Omental fat pad (tissue), 4 donors: ENCODE results near the gene CD9. TPM values are rescaled to one million over a fixed set of nuclear protein-coding genes. Genes with fewer than 3 reads are reported as not detected.
A peak's percentile ranks its signal among the peaks of the same experiment; 100 is the strongest.

Source experiments
- ATAC-seq: fragments of 150-250 bp; one replicate; pipeline ENCODE4 v1.9.1; 2016; ENCODE audit warnings: mild to moderate bottlenecking, moderate library complexity; ENCODE audit not compliant: low FRiP score
- DNase-seq: peaks from one replicate; pipeline ENCODE4 v3.0.0-alpha.2; 2019; ENCODE audit warnings: low spot score
- total RNA-seq, 4 donors: library from RNA; depleted of rRNA; stranded (reverse); fragments of >200 nt; gene quantifications; one replicate each; pipeline ENCODE4 v1.1.0, GENCODE V29; 2016
- TF ChIP-seq, protein P1 (sequence below), 3 donors: fragments of 450-650 bp; IDR thresholded peaks; one replicate each; pipeline ENCODE4 v1.5.1; 2016 to 2017; ENCODE audit warnings: antibody characterized with exemption in 3 of 3, mild to moderate bottlenecking in 3 of 3, moderate library complexity in 2 of 3

Gene CD9
- total RNA-seq, 4 donors from 2014 or later = 68.3 to 181 (median 119) TPM

GRCh38 chr12:6278439-6279255, 78.4 kb downstream of the CD9 start:
- TF ChIP-seq, protein P1, sequence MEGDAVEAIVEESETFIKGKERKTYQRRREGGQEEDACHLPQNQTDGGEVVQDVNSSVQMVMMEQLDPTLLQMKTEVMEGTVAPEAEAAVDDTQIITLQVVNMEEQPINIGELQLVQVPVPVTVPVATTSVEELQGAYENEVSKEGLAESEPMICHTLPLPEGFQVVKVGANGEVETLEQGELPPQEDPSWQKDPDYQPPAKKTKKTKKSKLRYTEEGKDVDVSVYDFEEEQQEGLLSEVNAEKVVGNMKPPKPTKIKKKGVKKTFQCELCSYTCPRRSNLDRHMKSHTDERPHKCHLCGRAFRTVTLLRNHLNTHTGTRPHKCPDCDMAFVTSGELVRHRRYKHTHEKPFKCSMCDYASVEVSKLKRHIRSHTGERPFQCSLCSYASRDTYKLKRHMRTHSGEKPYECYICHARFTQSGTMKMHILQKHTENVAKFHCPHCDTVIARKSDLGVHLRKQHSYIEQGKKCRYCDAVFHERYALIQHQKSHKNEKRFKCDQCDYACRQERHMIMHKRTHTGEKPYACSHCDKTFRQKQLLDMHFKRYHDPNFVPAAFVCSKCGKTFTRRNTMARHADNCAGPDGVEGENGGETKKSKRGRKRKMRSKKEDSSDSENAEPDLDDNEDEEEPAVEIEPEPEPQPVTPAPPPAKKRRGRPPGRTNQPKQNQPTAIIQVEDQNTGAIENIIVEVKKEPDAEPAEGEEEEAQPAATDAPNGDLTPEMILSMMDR (IDR thresholded peaks at IDR 0.05) = peak in 2 of 3 donors; percentile 88 to 100
- DNase-seq = peak; percentile 58
- ATAC-seq = peak; percentile 94

DNA sequence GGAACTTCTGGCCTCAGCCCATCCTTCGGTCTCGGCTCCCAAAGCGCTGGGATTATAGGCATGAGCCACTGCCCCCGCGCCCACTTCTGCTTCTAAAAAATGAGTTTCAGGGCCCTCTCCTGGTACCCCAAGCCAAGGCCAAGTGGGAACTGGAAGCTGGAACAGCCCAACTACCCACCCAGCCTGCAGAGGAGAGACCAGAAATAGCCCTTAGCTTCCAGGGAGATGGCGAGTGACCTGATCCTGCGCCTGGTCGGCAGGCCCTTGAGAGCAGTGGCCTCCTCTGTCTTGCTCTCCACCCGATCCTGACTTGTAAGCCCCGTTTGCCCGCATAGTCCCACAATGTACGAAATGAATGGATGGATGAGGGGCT, 79.0 kb downstream of the CD9 start:
- DNase-seq = no peak
- TF ChIP-seq, protein P1 (IDR thresholded peaks at IDR 0.05) = no peak
- ATAC-seq = no peak

DNA sequence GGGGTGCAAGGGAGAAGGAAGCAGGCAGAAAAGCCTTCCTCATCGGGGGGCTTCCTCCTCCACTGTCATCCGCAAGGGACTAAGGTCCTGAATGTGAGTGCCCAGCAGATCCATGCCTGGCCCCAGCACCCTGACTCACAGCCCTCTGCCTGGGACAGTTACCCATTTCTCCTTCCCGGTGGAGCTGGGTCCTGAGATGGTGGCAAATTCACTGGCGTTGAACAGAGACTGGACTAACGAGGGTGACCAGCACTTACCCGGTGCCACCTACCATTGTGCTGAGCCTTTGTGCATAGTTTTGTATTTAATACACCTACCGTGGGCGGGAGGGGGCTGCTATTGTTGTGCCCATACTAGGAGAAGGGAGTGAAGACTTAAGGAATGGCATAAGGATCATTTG, 79.4 kb downstream of the CD9 start:
- TF ChIP-seq, protein P1 (IDR thresholded peaks at IDR 0.05) = no peak
- DNase-seq (no peak), ATAC-seq (no peak)

DNA sequence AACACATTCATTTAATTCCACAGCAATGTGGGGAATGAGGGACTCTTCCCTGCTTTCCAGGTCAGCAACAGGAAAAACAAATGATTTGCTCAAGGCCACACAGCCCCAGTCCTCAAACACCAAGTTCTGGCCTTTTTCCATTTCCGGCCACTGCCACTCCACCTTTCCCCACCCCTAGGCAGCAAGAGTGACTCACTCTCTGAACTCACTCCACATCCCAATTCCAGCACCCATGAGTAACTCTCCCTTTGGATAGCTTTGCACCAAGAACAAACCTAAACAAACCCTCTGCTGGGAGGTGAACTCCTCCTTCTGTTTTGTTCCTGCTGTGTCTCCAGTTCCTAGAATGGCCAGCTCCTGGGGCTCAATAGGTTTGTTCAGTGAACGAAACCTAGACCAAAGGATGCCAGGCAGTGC, 79.9 kb downstream of the CD9 start:
- TF ChIP-seq, protein P1 (IDR thresholded peaks at IDR 0.05) = no peak
- ATAC-seq (peak; percentile 73), DNase-seq (no peak)

- TF ChIP-seq, protein P1 (IDR thresholded peaks at IDR 0.05) = no peak
- ATAC-seq (no peak), DNase-seq (no peak)
These were observed 80.5 kb downstream of the CD9 start for GRCh38 chr12:6280672-6281071.

GRCh38 chr12:6281081-6281809, 81.0 kb downstream of the CD9 start:
- TF ChIP-seq, protein P1 (IDR thresholded peaks at IDR 0.05) = no peak
- no peak for DNase-seq

More at GRCh38 chr12:6281081-6281809, 81.0 kb downstream of the CD9 start:
- ATAC-seq = no peak
